Stimulated activated CD4-positive, alpha-beta T cell treated with anti-CD3 and anti-CD28 coated beads, Interleukin-12 subunit alpha, Interleukin-12 subunit beta, amount 100 ng/mL, for 48 hours (primary cell): Measurements from ENCODE around the gene TMEM107.

Experiments
- DNase-seq, 3 donors: peaks; one replicate each; pipeline ENCODE4 v3.0.0-alpha.2; 2020; ENCODE audit warnings: low read depth in 2 of 3, low spot score in 1 of 3

TMEM107 gene

GRCh38 chr17:8138672-8139371 is 37.4 kb downstream of the TMEM107 start:
- peak; percentile 94 to 99 (median 99) for DNase-seq

GRCh38 chr17:8138374-8138671 is 37.9 kb downstream of the TMEM107 start:
- DNase-seq: no peak

- DNase-seq: no peak
Observed at GRCh38 chr17:8137645-8138373, 38.4 kb downstream of the TMEM107 start.

- DNase-seq: no peak
Observed at GRCh38 chr17:8133941-8134340, 42.2 kb downstream of the TMEM107 start.

GRCh38 chr17:8133399-8133798 is 42.8 kb downstream of the TMEM107 start:
- DNase-seq: no peak

GRCh38 chr17:8131844-8132441 is 44.2 kb downstream of the TMEM107 start:
- no peak for DNase-seq

GRCh38 chr17:8128125-8128784 is 47.9 kb downstream of the TMEM107 start:
- DNase-seq: no peak

- DNase-seq: no peak
Observed at GRCh38 chr17:8126491-8127066, 49.6 kb downstream of the TMEM107 start.

GRCh38 chr17:8125947-8126490 is 50.2 kb downstream of the TMEM107 start:
- no peak for DNase-seq

GRCh38 chr17:8125154-8125946 is 50.8 kb downstream of the TMEM107 start:
- peak; percentile 78 to 98 (median 87) for DNase-seq

- DNase-seq: no peak
Observed at GRCh38 chr17:8124350-8125153, 51.6 kb downstream of the TMEM107 start.

- DNase-seq: no peak
Observed at GRCh38 chr17:8123695-8124349, 52.4 kb downstream of the TMEM107 start, which contains the start of gene HES7. TSS of gene HES7 (minus strand) at chr17:8124106. CDS start at chr17:8124084, 22 bp downstream.

GRCh38 chr17:8122924-8123694 is 53.1 kb downstream of the TMEM107 start:
- DNase-seq: no peak
